Sigmoid colon (tissue), 4 donors: ENCODE data around the gene CDCA3.

Source experiments
- CTCF ChIP-seq, 4 experiments: fragments of 450-650 bp in 3 of 4; fragments of 200-600 bp in 1 of 4; IDR thresholded peaks; one replicate each; pipeline ENCODE4 v1.5.1; 2016 to 2019; ENCODE audit warnings: antibody characterized with exemption in 4 of 4, mild to moderate bottlenecking in 3 of 4, moderate library complexity in 2 of 4
- EP300 ChIP-seq, 4 donors: sonication (generic); formaldehyde crosslinking; IDR thresholded peaks; one replicate each; pipeline ENCODE4 v1.6.1; 2017; ENCODE audit warnings: antibody characterized with exemption in 4 of 4
- POLR2AphosphoS5 ChIP-seq, 4 donors: sonication (generic); formaldehyde crosslinking; IDR thresholded peaks; one replicate each; pipeline ENCODE4 v1.6.1; 2017; ENCODE audit warnings: antibody characterized with exemption in 4 of 4

GRCh38 chr12:6851921-6852650 is 1.0 kb upstream of the CDCA3 start, which contains the start of gene USP5:
- TF ChIP-seq CTCF (IDR thresholded peaks at IDR 0.05) (no peak), POLR2AphosphoS5 (IDR thresholded peaks at IDR 0.05) (peak in 3 of 4 donors; percentile 72 to 75 (median 75)), EP300 (IDR thresholded peaks at IDR 0.05) (no peak)
